Adrenal gland (tissue), 12 donors: ENCODE measurements around the gene GPR155. TPM values are rescaled to one million over a fixed set of nuclear protein-coding genes. Genes with fewer than 3 reads are reported as not detected.

Source experiments
- DNase-seq, 7 donors: peaks; one replicate each; pipeline ENCODE4 v3.0.0-alpha.2; 2019 to 2020
- H3K27ac ChIP-seq, 5 donors: fragments of 200-600 bp; sonication (generic) in 4 of 5; 1 replicate in 3 of 5; 2 replicates in 2 of 5; pipeline versions ENCODE4 v1.5.1 to v1.8.0; 2016 to 2020; ENCODE audit warnings: mild to moderate bottlenecking in 1 of 5
- H3K27me3 ChIP-seq: fragments of 200-600 bp; 2 replicates; pipeline ENCODE4 v1.8.0; 2021
- H3K36me3 ChIP-seq, 2 donors: fragments of 200-600 bp; replicated peaks in 1 of 2; 1 replicate in 1 of 2; 2 replicates in 1 of 2; pipeline versions ENCODE4 v1.5.1 to v1.8.0; 2018 to 2022
- H3K4me1 ChIP-seq, 2 donors: fragments of 200-600 bp; replicated peaks in 1 of 2; 1 replicate in 1 of 2; 2 replicates in 1 of 2; pipeline versions ENCODE4 v1.5.1 to v1.8.0; 2018 to 2021
- H3K4me3 ChIP-seq, 4 donors: fragments of 200-600 bp; sonication (generic) in 3 of 4; one replicate each; pipeline ENCODE4 v1.5.1; 2016 to 2018
- H3K9me3 ChIP-seq, 3 donors: fragments of 200-600 bp; sonication (generic) in 1 of 3; replicated peaks in 1 of 3; 1 replicate in 2 of 3; 2 replicates in 1 of 3; pipeline versions ENCODE4 v1.5.1 to v1.8.0; 2016 to 2021
- POLR2A ChIP-seq, 2 donors: fragments of 450-650 bp; IDR thresholded peaks; one replicate each; pipeline ENCODE4 v1.6.1; 2017; ENCODE audit warnings: antibody characterized with exemption in 2 of 2, mild to moderate bottlenecking in 2 of 2, moderate library complexity in 1 of 2
- WGBS, 4 donors: extraction: QIAGEN DNeasy Blood & Tissue Kit in 2 of 4; methylation state at CpG; one replicate each; pipeline versions ENCODE4 v1.1.5 to v1.1.7; 2013 to 2017; 5-methylcytosine and 5-hydroxymethylcytosine counted together
- intact Hi-C, 2 donors: fragments of 100-400 bp; cut with DNase I; formaldehyde crosslinking; loops; one replicate each; pipeline versions ENCODE4 v1.14.1 to v1.15.0; 2022 to 2023
- polyA plus RNA-seq, 3 donors: library from polyadenylated mRNA; stranded (reverse); fragments of 200-250 nt in 2 of 3; fragments of 350-450 nt in 1 of 3; fragmentation: Illumina TruSeq in 1 of 3; extraction: RNeasy Lipid Tissue Mini Kit (QIAGEN cat#74804) in 1 of 3; gene quantifications; one replicate each; pipeline ENCODE4 v1.2.3, GENCODE V29; 2013 to 2014
- total RNA-seq, 9 donors: library from RNA; depleted of rRNA in 4 of 9; stranded (reverse); fragments of >200 nt in 4 of 9; fragments of 120-200 nt in 1 of 9; fragmentation: NEBNext Ultra II Directional in 1 of 9; extraction: Animal tissue kit (Norgen Biotek cat#: 25700) in 1 of 9; gene quantifications; one replicate each; pipeline versions ENCODE4 v1.1.0 to v1.2.4, GENCODE V29; 2013 to 2023
- TF ChIP-seq, protein P1 (sequence below), 6 experiments: fragments of 450-650 bp in 4 of 6; fragments of 200-600 bp in 2 of 6; sonication (generic) in 1 of 6; IDR thresholded peaks; 1 replicate in 5 of 6; 2 replicates in 1 of 6; pipeline versions ENCODE4 v1.5.1 to v1.8.0; 2016 to 2021; ENCODE audit warnings: antibody characterized with exemption in 6 of 6, mild to moderate bottlenecking in 2 of 6, moderate library complexity in 1 of 6
- donor health status: healthy with polysubstance abuse.
- donor health status: Bipolar disorder and iron deficiency.
- donor health status: DM: yes; HTN: yes; CAD: no.
- donor health status: DM: no; HTN: no; CAD: no.
- donor health status: DM: no; HTN: no; CAD: no.
- donor health status: DM: yes; HTN: yes; CAD: no.

Gene GPR155
- total and polyA plus RNA-seq, 12 donors = 1.8 to 17.6 (median 10.0) TPM

DNA sequence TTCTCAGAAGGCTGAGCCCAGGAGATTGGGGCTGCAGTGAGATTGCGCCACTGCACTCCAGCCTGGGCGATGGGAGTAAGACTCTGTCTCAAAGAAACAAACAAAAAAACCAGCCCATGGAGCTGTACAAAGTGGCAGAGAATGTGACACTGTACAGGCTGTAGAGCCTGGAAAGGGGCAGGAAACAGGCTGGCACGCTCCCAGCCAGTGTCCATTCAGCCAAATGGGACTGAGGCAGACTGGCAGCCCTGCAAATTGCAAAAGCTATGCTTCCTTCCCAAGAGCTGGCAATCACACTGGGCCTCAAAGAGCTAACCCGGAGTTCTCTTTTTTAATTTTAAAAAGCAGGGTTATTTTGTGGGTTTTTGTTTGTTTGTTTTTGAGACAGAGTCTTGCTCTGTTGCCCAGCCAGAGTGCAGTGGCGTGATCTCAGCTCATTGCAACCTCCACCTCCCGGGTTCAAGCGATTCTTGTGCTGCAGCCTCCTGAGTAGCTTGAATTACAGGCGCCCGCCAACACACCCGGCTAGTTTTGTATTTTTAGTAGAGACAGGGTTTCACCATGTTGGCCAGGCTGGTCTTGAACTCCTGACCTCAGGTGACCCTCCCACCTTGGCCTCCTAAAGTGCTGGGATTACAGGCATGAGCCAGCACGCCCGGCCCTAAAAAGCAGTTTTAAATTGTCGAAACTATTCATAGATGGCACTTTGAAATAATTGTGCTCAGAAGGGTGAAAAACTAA is 48.5 kb downstream of the GPR155 start:
- no peaks in the 10 kb centered on the region for H3K27me3 ChIP-seq
- intact Hi-C loops = no loop called here
- no peak overlapping the region for H3K27ac ChIP-seq
- TF ChIP-seq, protein P1, sequence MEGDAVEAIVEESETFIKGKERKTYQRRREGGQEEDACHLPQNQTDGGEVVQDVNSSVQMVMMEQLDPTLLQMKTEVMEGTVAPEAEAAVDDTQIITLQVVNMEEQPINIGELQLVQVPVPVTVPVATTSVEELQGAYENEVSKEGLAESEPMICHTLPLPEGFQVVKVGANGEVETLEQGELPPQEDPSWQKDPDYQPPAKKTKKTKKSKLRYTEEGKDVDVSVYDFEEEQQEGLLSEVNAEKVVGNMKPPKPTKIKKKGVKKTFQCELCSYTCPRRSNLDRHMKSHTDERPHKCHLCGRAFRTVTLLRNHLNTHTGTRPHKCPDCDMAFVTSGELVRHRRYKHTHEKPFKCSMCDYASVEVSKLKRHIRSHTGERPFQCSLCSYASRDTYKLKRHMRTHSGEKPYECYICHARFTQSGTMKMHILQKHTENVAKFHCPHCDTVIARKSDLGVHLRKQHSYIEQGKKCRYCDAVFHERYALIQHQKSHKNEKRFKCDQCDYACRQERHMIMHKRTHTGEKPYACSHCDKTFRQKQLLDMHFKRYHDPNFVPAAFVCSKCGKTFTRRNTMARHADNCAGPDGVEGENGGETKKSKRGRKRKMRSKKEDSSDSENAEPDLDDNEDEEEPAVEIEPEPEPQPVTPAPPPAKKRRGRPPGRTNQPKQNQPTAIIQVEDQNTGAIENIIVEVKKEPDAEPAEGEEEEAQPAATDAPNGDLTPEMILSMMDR (IDR thresholded peaks at IDR 0.05) = no peak
- TF ChIP-seq POLR2A (IDR thresholded peaks at IDR 0.05) = no peak
- H3K4me1 ChIP-seq = peaks cover 0 to 9% of the 10 kb centered on the region in 2 donors
- DNase-seq = peak in 4 of 7 donors; percentile 8 to 35 (median 22)
- H3K4me3 ChIP-seq = no peak overlapping the region
- H3K36me3 ChIP-seq = peaks cover 0 to 5% of the 10 kb centered on the region in 2 donors
- 80 to 90% (median 86%) methylated on average over 13 of the region's 13 CpGs for WGBS, 4 donors
- no peaks in the 10 kb centered on the region for H3K9me3 ChIP-seq

DNA sequence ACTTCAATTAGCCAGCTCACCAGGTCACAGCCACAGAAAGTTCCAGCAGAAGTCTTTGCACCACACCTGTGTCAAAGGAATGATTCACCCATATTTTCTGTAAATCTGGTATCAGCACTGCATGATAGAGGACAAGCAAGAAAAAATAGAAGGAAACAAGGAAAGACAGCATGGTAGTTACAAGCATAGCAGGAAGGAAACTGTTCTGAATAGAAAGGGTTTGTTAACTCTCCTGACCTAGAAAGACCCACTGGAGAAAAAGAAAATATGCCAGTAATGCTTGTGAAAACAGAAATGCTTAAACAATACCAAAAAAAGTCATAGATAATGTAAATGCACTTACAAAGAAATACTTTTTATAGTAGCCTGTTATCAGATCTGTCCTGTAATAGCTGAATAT is 50.5 kb downstream of the GPR155 start:
- Histone ChIP-seq H3K36me3 (peaks cover 0 to 5% of the 10 kb centered on the region in 2 donors), H3K9me3 (no peaks in the 10 kb centered on the region), H3K27ac (no peak overlapping the region), H3K4me3 (no peak overlapping the region), H3K27me3 (no peaks in the 10 kb centered on the region), H3K4me1 (no peaks in the 10 kb centered on the region)
- intact Hi-C loops = no loop called here
- no peak for DNase-seq
- no peak for TF ChIP-seq POLR2A (IDR thresholded peaks at IDR 0.05)
- TF ChIP-seq, protein P1 (IDR thresholded peaks at IDR 0.05) = no peak

DNA sequence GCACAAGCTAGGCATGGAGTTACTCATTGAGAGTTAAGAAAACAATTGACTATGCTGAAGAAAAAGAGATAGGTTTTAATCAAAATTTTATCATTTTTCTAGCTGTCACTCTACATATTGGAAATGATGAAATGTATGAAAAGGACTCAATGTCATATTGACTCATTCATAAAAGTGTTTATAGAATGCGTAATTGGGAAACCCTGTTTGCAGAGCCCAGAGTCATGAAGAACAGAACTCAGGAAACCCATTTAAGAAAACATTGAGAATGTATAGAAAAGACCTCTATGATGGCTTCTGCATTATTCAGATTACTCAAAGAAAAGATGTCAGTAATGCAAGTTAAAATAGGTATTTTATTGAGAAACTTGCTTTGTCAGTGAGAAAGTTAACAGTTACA is 54.9 kb downstream of the GPR155 start:
- H3K27me3 ChIP-seq = no peaks in the 10 kb centered on the region
- TF ChIP-seq POLR2A (IDR thresholded peaks at IDR 0.05) = no peak
- TF ChIP-seq, protein P1 (IDR thresholded peaks at IDR 0.05) = no peak
- H3K4me1 ChIP-seq = no peaks in the 10 kb centered on the region
- intact Hi-C loops = no loop called here
- no peak for DNase-seq
- no peaks in the 10 kb centered on the region for H3K9me3 ChIP-seq
- no peak overlapping the region for H3K27ac ChIP-seq
- WGBS, 4 donors = 95 to 100% (median 96%) methylated on average over 1 of the region's 1 CpG
- H3K36me3 ChIP-seq = peaks cover 0 to 5% of the 10 kb centered on the region in 2 donors
- no peak overlapping the region for H3K4me3 ChIP-seq

DNA sequence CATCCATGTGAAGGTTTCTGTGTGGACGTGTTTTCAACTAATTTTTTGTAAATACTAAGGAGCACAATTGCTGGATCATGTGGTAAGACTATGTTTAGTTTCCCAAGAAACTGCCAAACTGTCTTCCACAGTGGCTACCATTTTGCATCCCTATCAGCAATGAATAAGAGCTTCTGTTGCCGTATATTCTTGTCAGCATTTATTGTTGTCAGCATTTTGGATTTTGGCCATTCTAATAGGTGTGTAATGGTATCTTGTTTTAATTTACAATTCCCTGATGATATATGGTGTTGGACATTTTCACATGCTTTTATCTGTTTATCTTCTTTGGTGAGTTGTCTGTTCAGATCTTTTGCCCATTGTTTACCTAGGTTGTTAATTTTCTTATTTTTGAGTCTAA is 56.8 kb downstream of the GPR155 start:
- 71 to 97% (median 93%) methylated on average over 2 of the region's 2 CpGs for WGBS, 4 donors
- TF ChIP-seq POLR2A (IDR thresholded peaks at IDR 0.05) = no peak
- TF ChIP-seq, protein P1 (IDR thresholded peaks at IDR 0.05) = no peak
- H3K27me3 ChIP-seq = no peaks in the 10 kb centered on the region
- no peaks in the 10 kb centered on the region for H3K4me1 ChIP-seq
- no peak overlapping the region for H3K4me3 ChIP-seq
- no peaks in the 10 kb centered on the region for H3K9me3 ChIP-seq
- H3K36me3 ChIP-seq = no peaks in the 10 kb centered on the region
- intact Hi-C loops = no loop called here
- H3K27ac ChIP-seq = no peak overlapping the region
- DNase-seq = no peak
